NOMO-1 (cell line): ENCODE results near the gene GNAT2.

Experiments
- DNase-seq, 2 experiments: peaks; one replicate each; lab custom pipeline; 2025; ENCODE audit not compliant: unreplicated experiment in 2 of 2; lab: John Stamatoyannopoulos, UW

The GNAT2 gene

DNA sequence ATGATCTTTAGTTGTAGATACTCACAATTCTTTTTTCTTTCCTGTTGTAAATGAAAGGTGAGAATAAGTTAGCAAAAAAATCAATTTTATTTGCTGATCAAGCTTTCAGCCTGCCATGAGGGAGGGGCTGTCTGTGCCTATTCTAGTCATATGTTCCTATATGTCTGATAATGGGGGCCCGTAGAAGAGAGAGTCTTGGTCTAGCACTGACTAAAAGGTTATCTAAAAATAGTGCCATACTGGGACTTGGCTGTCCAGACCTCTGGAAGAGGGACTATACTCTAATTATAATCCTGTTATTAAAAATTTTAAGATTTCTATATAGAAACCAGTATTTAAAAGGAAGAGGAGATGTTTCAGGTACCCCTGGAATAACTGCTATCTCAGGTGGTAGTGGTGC, 52.4 kb downstream of the GNAT2 start:
- DNase-seq = no peak

GRCh38 chr1:109565241-109565640, 54.2 kb downstream of the GNAT2 start:
- no peak for DNase-seq

GRCh38 chr1:109564194-109564878, 55.1 kb downstream of the GNAT2 start:
- no peak for DNase-seq

DNA sequence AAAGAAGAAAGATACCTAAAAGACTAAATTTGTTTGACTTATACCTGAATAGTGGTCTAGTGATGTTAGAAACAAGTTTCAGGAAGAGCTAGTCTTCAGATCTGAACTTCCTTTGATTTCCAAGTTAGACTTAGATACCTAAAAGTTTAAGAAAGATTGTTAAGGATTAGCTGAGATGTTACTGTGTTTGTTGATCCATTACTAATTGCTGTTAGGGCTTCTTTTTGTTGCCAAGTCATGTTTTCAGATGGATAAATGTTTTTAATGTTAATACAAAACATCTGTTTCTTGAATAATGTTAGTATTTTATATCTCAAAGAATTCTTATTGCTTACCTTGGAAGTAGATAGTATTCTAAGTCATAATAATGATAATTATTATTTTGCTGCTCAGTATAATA, 59.4 kb downstream of the GNAT2 start:
- DNase-seq = no peak

GRCh38 chr1:109557520-109557919, 61.9 kb downstream of the GNAT2 start:
- DNase-seq = no peak

- no peak for DNase-seq
Observed at GRCh38 chr1:109556563-109556962, 62.9 kb downstream of the GNAT2 start.
